H1 (cell line): ENCODE measurements around the gene FBN2. TPM values are rescaled to one million over a fixed set of nuclear protein-coding genes. Genes with fewer than 3 reads are reported as not detected.

Source experiments
- polyA plus RNA-seq, 7 experiments: library from polyadenylated mRNA; depleted of rRNA in 3 of 7; stranded (reverse) in 5 of 7; unstranded in 2 of 7; fragments of >200 nt in 5 of 7; fragments of 200-250 nt in 2 of 7; gene quantifications; 1 replicate in 5 of 7; 2 replicates in 1 of 7; 4 replicates in 1 of 7; pipeline versions ENCODE4 v1.2.1 to v1.2.3, GENCODE V29; 2011 to 2013; ENCODE audit warnings: missing spikeins in 2 of 7, mixed read lengths in 2 of 7
- total RNA-seq: library from RNA; stranded (reverse); fragmentation: NEBNext Ultra II Directional; extraction: Animal tissue kit (Norgen Biotek cat#: 25700); gene quantifications from 2 replicates; pipeline ENCODE4 v1.2.1, GENCODE V29; 2021
- TF ChIP-seq, protein P1 (sequence below): IDR thresholded peaks from 2 replicates; pipeline ENCODE4 v1.6.1; 2012; ENCODE audit warnings: inconsistent platforms

Gene FBN2
- total and polyA plus RNA-seq, 2 of the 8 experiments (the other 6 are each of a cell fraction or from before 2014, with no cell fraction given): 14.1 to 16.3 TPM

- TF ChIP-seq, protein P1, sequence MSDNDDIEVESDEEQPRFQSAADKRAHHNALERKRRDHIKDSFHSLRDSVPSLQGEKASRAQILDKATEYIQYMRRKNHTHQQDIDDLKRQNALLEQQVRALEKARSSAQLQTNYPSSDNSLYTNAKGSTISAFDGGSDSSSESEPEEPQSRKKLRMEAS: no peak
- TF ChIP-seq, all 59 proteins: peak for 0
Observed at GRCh38 chr5:128490761-128491160, 47.3 kb downstream of the FBN2 start (continued).
